Activated CD4-positive, CD25-positive, alpha-beta regulatory T cell treated with anti-CD3 and anti-CD28 coated beads, Interleukin-2, amount 50 U/mL, for 72 hours (primary cell): ENCODE results near the gene TC2N.
A peak's percentile ranks its signal among the peaks of the same experiment; 100 is the strongest.
"Not testable (repeated sequence)": the region's sequence is repeated elsewhere in the genome, so short reads cannot be mapped to it uniquely, and the experiment has no call there.

Experiments used
- DNase-seq: peaks from one replicate; pipeline ENCODE4 v3.0.0; 2021

TC2N gene

DNA sequence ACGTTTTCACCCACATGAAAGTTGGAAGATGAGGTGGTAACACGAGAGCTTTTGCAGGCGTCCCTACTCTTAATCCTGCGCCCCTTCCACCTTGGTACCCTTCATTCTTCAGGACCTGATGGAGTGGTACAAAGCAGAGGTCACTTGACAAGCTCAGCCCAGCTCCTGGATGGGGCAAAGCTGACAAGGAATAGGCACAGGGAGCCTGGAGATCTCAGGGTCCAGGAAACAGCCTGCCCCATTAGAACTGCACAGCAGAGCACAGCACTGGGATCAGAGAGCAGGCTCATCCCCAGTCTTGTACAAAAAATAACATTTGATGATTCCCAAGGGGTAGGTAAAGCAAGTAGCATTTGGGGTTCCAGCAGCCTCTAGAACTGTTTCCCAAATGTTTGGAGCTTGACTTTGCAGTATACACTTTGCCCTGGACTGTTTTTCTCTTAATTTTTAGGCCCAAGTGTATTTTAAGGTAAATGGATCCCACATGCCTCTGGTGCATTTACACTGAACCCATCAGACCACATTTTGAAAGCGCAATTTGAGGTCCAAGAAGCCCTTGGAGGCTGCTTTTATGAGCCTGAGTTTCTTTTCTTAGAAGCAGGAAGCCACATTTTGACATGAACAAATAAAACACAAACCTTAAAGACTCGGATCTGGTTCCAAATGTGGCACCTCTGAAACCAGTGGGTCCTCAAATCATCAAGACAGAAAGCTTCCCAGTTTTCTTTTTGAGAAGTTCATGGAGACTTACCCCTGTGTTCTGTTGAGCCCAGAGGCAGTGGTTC lies 633 bp downstream of the TC2N start:
- no peak for DNase-seq

DNA sequence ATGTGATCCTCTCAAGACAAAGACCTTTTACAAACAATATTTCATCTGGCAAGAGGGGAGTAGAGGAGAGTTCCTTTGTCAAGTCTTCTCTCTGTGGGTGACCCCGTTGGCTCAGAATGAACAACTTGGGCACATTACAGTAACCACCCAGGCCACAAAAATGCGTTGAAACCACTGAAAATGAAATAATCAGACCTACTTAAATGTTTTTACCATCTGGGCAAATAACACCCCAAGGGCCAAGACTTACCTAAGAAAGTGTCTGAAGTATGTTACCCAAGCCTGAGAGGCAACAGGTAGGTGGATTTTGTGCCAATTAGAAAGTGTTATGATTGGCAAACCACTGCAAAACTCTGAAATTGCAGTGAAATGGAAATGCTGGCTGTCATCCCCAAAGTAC lies 1.3 kb downstream of the TC2N start:
- DNase-seq: no peak

DNA sequence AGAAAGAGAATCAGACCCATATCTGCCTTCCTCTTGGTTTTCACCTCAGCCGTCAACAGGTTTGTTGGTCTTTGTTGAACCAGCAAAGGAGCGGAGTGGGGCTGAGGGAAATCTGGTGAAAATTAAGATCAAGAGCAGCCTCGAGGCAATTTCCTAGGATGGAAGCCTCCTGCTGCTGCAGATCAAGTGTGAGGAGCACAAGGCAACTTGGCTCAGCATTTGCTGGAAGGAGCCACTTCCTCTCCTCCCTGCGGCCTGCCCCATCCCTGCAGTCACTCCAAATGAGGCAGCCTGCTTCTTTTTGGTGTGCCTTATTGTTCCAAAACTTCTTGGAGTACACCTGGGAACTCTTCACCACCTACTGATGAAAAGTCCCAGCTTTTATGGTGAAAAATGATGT lies 4.9 kb downstream of the TC2N start:
- no peak for DNase-seq

DNA sequence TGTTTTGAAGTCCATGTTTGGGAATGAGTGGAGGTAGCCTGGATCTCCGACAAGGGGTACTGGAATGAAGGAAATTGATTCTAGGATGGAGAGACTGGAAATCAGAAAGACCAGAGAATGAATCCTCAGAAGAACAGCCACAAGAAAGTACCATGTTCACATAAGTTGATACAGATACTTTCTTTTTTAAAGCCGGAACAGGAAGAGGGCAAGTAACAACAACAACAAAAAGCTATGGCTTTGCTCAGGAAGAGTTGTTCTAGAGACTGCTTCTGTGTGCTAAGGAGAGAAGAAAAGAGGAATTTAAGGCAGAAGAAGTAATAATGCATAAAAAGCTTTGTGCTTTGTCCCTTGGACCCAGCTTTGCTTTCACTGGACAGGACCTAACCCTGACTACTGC lies 6.2 kb downstream of the TC2N start:
- no peak for DNase-seq

DNA sequence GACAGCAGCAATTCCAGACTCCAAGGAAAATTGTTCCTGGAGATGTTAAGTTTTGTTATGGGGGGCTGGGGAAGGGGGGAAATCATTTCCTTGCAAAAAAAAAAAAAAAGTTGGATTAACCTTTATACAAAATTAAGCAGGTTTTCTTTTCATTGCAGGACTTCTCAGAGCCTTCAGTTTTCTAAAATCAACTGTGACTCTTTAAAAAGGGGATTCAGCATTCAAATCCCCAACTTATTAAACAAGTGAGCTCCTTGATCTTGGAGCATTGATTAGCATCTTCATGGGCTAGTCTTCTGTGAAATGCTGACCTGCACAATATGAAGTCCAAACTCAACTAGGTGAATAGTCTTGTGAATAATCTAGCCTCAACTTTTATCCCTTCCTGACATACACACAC lies 7.1 kb downstream of the TC2N start:
- DNase-seq: no peak

DNA sequence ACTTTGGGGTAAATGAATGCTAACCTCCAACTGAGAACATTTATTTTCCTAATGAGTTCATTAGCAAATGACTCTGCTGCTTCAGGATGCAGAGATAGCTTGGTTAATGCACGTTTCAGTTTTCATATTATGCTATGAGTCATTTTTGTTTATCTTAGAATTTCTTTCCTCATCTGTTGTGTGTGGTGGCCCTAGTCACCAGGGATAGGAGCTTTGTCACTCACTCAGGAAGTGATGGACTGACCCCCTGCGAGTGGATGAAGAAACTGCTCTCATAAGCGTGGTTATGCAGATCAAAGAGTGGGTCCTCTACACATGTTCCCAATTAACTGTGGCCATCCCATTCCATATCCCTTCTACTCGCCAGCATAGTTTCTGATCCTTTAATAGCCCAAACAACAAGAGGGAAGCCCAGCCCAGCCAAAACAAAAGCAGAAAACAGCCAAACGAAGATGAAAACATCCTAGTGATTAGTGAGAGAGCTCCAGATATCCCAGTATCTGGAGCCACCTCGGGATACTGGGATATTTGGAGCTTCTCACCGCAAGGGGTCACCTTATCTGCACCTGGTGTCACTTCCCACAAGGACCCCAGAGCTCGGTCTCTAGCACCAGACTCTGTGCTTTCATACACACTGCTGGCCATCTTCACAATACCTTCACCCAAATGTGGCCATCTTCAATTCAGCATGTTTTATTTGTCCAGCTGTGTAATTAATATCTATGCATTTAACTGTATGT lies 8.6 kb downstream of the TC2N start:
- no peak for DNase-seq

DNA sequence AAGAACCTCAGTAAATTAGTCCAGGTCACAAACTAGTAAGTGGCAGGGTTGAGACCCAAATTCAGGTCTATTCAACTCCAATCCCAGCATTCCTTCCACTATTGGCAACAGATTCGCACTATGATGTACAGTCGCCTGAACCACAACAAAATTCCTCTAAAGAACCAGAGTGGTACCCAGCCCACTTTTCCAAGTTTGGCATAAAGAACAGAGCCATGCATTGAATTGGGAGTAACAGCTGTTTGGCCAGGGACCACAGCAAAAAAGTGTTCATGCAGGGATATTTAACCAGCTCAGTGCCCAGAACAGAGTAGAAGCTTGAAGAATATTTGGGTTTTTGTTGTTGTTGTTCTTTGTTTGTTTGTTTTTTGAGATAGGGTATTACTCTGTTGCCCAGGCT lies 9.7 kb downstream of the TC2N start:
- no peak for DNase-seq

DNA sequence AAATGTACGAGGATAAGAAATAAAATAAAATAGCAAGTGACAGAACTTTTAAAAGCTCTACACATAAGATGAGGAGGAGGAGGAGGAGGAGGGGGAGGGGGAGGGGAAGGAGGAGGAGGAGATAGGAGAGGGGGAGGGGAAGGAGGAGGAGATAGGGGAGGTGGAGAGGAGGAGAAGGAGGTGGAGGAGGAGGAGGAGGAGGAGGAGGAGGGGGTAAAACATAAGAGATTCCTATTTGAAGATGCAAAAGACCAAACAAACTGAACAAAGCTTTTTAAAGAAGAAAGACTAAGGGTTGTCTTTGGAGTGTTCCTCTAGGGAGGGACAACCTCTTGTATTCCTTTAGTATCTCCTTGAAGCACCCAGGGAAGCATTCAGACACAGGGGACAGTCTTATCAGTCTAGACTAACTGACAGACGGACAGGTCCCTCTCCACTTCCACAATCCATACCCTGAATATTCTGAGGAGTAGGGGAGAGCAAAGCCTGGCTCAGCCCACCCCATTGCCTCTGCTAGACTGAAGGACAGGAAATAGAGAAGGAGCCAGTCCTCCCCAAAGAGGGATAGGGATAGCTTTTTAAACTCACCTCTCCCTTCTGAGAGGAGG lies 12.9 kb downstream of the TC2N start:
- no peak for DNase-seq

DNA sequence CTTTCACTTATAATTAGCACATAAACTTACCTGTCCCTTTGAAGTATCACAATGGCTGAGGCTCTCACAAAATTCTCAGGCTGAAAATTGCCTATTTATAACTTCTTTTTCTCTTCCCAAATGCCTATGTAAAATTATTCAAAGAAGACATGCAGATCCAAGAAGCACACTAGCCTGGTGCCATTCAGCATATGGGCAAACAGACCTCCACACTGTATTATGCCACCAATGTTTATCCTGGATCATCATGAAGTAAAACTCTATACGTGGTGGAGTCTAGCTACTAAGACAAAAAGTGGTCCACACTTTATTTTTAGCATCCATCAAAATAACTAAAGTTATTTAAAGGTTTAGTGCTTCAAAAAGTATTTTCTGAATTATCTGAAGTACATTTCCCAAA lies 15.8 kb downstream of the TC2N start:
- no peak for DNase-seq

DNA sequence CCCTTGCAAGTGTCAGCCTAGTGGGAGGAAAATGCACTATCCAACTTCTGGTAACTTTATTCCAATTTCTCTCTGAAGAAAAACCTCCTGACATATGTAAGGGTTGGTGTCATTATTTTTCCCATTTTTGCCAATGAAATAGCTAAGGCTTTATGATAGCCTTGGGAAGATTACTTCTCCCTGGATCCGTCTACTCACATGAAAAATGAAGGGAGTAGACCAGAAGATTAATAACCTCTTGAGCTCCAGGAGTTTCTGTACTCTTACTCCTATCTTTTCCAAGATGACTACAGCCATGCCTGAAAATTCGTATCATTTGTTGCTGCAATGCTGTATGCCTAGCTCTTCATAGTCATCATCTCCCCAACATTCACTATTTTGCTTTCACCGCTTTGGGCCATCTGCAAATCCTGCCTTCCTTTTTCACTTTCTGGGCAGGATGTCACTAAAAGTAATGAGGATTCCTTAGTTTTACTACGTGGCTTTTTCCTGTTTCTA lies 18.8 kb downstream of the TC2N start:
- DNase-seq: no peak

DNA sequence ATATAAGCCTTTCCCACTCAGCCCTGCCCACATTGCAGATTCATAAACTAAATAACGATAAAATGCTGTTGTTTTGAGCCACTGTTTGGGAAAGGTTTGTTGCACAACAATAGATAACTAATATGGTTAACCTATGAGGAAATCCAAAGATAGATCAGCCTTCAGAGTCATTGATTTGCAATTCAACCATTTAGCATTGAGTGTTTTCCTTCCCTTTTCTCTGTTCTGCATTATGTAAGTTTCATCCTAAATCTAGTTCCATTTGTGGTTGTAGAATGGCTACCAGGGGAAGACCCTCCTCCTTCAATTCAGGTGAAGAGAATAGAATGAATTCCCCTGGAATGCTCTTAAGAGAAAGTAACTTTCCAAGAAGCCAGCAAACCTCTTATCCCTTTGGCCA lies 19.6 kb downstream of the TC2N start:
- no peak for DNase-seq

DNA sequence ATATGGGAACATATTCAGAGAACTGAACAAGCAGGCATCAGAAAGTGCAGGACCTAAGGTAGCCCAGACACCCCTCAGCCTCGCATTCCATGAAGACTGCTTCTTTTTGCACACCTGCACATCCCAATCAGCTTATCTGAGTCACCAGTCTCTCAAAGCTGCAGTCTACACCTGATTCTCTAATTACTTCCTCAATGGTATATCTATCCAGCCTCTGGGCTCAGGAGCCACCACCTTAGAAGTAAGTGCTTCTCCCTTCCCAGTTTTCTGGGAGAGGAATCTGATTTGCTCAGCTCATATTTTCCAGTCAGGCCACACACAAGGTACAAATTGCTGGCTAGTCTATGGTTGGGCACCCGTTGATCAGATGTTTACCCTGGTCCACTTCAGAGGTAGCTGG lies 21.7 kb downstream of the TC2N start:
- DNase-seq: no peak

DNA sequence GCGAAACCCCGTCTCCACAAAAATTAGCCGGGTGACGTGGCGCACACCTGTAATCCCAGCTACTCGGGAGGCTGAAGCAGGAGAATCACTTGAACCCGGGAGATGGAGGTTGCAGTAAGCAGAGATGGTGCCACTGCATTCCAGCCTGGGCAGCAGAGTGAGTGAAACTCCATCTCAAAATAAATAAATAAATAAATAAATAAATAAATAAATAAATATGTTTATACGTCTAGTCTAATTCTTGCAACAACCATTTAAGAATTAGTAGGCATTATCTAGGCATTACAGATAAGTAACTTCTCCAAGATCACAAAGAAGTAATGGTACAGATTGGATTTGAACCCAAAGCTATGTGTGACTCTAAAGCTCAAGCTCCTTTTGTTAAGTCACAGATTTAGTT lies 22.3 kb downstream of the TC2N start:
- DNase-seq: not testable (repeated sequence)

DNA sequence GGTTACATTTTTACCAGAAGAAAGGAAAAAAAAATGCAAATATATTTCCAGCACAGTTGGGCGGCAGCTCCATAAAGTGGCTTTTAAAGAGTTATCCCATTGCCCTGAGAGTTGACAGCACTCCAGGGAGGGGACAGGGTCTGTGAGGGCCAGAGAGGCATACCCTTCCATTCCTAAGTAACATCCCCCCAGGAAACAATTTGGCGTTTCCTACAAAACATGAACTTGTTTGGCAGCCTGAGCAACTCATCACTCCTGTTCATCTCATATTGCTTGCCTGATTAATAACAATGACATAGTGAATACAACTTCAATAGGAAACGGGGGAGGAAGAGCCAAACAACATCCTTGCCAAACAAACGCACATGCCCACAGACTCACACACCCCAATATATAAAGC lies 23.3 kb downstream of the TC2N start:
- no peak for DNase-seq

DNA sequence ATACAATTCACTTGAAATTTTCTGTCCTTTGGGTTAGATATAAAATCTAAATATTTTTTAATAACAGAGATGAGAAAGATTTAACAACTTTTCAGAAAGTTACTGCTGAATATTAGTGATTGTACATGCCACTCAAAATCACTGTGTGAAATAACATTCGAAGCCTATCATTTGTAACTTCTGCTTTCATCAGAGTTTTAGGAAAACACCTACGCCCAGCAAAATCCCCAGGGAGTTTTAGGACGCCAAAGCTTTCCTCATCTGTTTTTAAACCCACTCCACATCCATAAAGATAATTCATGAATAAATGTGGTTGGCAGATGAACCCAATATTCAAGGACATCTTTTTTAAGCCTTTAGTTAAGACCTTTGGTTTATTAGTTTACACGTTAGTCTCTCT lies 23.9 kb downstream of the TC2N start:
- no peak for DNase-seq

DNA sequence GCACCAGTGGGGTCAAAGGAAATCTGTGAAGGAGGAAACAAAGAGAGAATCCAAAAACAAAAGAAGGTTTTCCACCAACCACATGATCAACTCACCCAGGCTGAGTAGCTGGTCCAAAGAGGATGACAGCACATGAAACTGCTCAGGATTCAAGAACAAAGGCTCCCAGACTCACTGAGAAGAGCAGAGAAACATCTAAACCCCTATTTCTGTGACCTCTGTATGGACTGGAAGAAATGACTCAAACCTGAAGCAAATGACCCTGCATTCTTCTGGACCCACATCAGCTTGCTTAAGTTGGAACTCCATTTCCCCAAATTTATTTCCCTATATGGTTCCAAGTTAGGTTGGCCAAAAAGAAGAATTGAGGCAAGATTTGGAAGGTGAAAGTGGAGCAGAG lies 26.3 kb downstream of the TC2N start:
- no peak for DNase-seq

DNA sequence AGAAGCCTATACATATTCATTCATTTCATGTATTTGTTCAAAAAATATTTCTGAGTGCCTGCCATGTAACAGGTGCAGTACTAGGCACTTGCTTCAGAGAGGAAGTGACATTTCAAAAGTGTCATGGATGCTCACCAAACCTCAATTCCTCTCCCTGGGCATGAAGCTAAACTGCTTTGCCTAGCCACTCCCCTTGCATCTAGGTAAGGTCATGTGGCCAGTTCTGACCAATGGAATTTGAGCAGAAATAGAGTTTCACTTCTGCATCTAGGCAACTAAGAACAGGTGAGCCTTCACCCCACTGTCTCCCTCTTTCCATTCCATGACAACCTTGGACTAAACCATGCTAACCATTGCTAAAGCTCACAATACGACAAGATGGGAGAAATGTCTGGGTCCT lies 27.6 kb downstream of the TC2N start:
- no peak for DNase-seq

DNA sequence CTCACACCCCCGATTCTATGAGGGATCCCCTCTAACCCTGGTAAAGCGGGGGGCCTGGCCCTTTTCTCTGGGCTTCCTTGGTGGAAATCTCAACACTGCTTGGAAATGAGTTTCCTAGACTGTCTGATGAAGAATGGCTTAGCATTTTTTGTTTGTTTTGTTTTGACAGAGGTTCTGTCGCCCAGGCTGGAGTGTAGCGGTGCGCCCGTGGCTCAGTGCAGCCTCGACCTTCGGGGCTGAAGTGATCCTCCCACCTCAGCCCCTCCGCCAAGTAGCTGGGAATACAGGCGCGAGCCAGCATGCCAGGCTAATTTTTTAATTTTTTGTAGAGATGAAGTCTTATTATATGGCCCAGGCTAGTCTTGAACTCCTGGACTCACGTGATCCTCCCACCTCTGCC lies 30.3 kb downstream of the TC2N start:
- no peak for DNase-seq

DNA sequence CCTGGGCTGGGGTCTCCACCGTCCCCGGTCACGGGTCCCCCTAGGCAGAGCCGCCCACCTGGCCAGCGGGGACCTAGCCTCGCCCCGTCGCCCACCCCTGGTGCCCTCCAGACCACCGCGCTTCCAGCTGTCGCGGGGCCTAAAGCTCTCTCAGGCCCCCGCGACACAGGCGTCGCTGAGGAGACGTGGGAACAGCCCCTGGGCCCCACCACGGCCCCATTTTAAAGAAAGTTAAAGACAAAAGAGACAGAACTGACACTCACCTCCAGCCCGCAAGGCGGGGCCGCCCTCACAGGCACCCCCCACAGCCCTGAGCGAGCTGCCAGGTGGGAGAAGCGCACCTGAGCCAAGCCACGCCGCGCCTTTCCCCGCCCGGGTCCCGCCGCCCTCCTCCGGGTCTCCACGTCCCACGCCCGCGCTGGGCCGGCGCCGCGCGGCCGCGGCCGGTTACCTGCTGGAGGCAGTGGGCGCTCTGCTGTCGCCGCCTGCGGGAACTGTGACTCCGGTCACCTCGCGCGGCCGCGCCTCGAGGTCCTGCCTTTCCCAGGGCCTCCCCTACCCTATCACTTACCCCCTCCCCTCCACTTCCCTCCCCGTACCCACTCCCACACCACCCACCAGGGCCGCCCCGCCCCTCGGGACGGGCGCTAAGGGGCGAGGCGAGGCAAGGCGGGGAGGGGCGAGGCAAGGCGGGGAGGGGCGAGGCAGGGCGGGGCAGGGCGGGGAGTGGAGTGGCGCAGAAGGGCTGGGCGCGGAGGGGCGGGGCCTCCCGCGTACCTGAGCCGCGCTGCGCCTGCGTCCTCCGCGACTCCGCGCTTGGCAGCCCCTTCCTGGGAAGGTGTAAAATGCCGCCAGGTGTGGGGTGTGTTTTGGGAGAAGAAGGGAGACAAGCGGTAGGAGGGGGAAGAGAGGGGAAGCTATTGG lies 31.2 kb downstream of the TC2N start:
- peak; percentile 81 for DNase-seq

DNA sequence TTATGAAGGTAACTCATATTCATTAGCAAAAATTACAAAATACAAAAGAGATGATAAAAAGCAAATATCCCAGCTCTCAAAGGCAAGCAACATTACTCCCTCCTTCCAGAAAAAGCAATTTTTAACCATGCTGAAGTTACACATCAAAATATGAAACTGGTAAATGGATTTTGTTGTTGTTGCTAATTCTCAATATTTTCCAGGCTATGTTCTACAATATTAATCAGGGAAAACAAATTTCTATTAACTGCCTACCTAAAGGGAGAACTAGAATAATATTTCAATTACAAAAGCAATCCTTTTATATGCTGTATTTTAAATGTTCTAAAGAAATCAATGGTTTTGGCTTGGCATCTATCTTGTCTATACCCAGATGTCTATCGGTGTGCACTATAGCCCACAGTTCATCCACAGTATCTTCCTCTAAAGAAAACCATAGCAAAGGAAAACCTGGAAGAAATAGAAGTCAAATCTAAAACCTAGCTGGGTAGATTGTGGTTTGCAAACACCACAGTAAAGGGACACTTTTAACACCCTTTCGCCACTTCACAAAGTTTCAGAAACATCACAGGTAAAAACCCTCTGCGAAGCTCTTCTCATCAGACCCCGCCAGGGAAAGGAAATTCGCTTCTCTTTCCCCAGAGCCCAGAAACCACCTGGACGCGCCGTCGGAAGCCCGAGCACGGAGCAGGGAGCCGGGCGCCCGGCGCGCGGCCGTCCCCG lies 32.0 kb downstream of the TC2N start:
- no peak for DNase-seq

DNA sequence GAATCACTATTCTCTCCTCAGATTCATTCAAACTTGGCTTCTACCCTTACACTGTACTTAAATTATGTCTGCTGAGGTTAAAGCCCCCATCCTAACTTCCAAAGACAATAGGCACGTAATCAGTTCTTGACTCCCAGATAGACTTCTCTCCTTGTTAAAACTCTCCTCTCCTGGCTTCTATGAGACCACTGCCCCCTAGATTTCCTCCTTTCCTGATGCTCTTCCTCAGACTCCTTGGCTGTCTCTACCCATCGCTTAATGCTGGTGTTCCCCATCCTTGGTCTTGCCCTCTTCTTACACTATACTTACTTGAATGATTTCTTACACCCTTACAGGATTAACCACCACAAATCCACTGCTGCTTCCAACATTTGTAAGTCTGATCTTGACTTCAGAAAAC lies 32.8 kb downstream of the TC2N start:
- DNase-seq: no peak

DNA sequence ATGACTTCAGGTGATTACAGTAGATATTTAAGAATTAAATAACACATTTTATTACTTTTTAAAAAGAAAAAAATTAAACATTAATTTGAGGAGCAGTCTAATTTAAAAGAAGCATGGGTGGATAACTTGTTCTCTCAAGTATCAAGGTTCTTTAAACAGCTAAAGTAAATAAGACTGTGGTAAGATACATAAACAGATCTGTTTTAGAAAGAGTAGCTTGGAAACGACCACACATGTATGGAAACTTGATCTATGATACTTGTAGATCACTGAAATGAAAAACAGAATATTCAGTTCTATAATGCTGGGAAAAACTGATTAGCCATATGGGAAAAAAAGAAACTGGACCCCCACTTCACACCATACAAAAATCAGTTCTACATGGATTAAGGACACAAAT lies 36.0 kb downstream of the TC2N start:
- no peak for DNase-seq
